Transverse colon (tissue), 4 donors: Measurements from ENCODE around the gene RPS6KC1. TPM values are rescaled to one million over a fixed set of nuclear protein-coding genes. Genes with fewer than 3 reads are reported as not detected.

Experiments used
- DNase-seq: peaks from one replicate; pipeline ENCODE4 v3.0.0-alpha.2; 2019
- H3K27ac ChIP-seq, 4 donors: fragments of 200-600 bp; sonication (generic); 2 replicates each; pipeline ENCODE4 v1.5.1; 2016 to 2018; ENCODE audit warnings: inconsistent platforms in 4 of 4
- H3K27me3 ChIP-seq: fragments of 200-600 bp; sonication (generic); 2 replicates; pipeline ENCODE4 v1.5.1; 2017; ENCODE audit warnings: inconsistent platforms
- H3K36me3 ChIP-seq, 4 donors: fragments of 200-600 bp; sonication (generic); 2 replicates each; pipeline ENCODE4 v1.5.1; 2017 to 2019; ENCODE audit warnings: inconsistent platforms in 4 of 4
- H3K4me1 ChIP-seq, 4 donors: fragments of 200-600 bp; sonication (generic); 2 replicates each; pipeline ENCODE4 v1.5.1; 2017 to 2020; ENCODE audit warnings: inconsistent platforms in 4 of 4
- H3K4me3 ChIP-seq, 4 donors: fragments of 200-600 bp; sonication (generic); 1 replicate in 1 of 4; 2 replicates in 3 of 4; pipeline versions ENCODE4 v1.5.1 to v1.6.1; 2017 to 2019; ENCODE audit warnings: inconsistent platforms in 4 of 4
- H3K9me3 ChIP-seq, 2 donors: fragments of 200-600 bp; sonication (generic); 2 replicates each; pipeline ENCODE4 v1.5.1; 2017 to 2019; ENCODE audit warnings: inconsistent platforms in 2 of 2
- EP300 ChIP-seq: sonication (generic); formaldehyde crosslinking; IDR thresholded peaks from one replicate; pipeline ENCODE4 v1.6.1; 2017; ENCODE audit warnings: antibody characterized with exemption, low read depth
- POLR2A ChIP-seq: fragments of 450-650 bp; IDR thresholded peaks from one replicate; pipeline ENCODE4 v1.6.1; 2016; ENCODE audit warnings: antibody characterized with exemption, mild to moderate bottlenecking, moderate library complexity
- POLR2AphosphoS5 ChIP-seq, 3 donors: sonication (generic); formaldehyde crosslinking; IDR thresholded peaks; one replicate each; pipeline ENCODE4 v1.6.1; 2016; ENCODE audit warnings: antibody characterized with exemption in 3 of 3
- WGBS, 2 donors: methylation state at CpG; one replicate each; pipeline ENCODE4 v1.1.5; 2018; ENCODE audit warnings: low coverage in 1 of 2; 5-methylcytosine and 5-hydroxymethylcytosine counted together
- in situ Hi-C, 4 donors: fragments of 200-750 bp; cut with MboI; loops; one replicate each; pipeline versions ENCODE4 v1.15.0 to v1.15.1; 2017; ENCODE audit warnings: low sequenced_read_pairs in 3 of 4, low pct_ligation_motif_present in 1 of 4, low pct_unique_long_range_greater_than_20kb in 1 of 4
- intact Hi-C: fragments of 100-400 bp; cut with DNase I; formaldehyde crosslinking; loops from one replicate; pipeline ENCODE4 v1.15.1; 2023; ENCODE audit warnings: low total_unique reads
- total RNA-seq, 4 donors: library from RNA; depleted of rRNA; stranded (reverse); fragments of >200 nt; gene quantifications; one replicate each; pipeline ENCODE4 v1.1.0, GENCODE V29; 2016
- TF ChIP-seq, protein P1 (sequence below), 5 experiments: fragments of 200-600 bp in 3 of 5; fragments of 450-650 bp in 2 of 5; sonication (generic) in 3 of 5; IDR thresholded peaks; 1 replicate in 2 of 5; 2 replicates in 3 of 5; pipeline ENCODE4 v1.5.1; 2016 to 2017; ENCODE audit warnings: antibody characterized with exemption in 5 of 5, inconsistent platforms in 3 of 5, mild to moderate bottlenecking in 2 of 5, moderate library complexity in 1 of 5

RPS6KC1 gene
- total RNA-seq, 4 donors from 2014 or later: 11.5 to 20.3 (median 14.0) TPM

DNA sequence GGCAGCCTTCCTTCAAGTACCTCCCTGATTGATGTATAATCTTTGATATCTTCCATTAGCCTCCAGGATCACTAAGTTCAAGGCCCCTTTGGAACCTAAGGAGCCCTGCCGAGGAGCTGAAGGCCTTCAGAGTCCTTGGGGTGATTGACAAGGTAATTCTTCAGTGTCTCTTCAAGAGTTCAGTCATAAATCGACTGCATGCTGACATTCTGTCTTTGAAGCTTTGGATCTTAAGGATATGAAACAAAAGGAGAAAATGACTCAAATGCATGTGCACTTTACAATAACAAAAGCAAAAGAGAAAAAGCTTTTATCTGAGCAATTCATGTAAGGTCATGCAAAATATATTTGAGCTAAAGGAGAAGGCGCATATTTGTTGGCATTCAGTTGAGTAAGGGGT lies 125.3 kb downstream of the RPS6KC1 start:
- DNase-seq: no peak
- no peak for TF ChIP-seq POLR2AphosphoS5 (IDR thresholded peaks at IDR 0.05)
- no peak for TF ChIP-seq EP300
- no peak for TF ChIP-seq POLR2A
- TF ChIP-seq, protein P1, sequence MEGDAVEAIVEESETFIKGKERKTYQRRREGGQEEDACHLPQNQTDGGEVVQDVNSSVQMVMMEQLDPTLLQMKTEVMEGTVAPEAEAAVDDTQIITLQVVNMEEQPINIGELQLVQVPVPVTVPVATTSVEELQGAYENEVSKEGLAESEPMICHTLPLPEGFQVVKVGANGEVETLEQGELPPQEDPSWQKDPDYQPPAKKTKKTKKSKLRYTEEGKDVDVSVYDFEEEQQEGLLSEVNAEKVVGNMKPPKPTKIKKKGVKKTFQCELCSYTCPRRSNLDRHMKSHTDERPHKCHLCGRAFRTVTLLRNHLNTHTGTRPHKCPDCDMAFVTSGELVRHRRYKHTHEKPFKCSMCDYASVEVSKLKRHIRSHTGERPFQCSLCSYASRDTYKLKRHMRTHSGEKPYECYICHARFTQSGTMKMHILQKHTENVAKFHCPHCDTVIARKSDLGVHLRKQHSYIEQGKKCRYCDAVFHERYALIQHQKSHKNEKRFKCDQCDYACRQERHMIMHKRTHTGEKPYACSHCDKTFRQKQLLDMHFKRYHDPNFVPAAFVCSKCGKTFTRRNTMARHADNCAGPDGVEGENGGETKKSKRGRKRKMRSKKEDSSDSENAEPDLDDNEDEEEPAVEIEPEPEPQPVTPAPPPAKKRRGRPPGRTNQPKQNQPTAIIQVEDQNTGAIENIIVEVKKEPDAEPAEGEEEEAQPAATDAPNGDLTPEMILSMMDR (IDR thresholded peaks at IDR 0.05): no peak
- Histone ChIP-seq H3K4me3 (no peak overlapping the region), H3K27me3 (no peaks in the 10 kb centered on the region), H3K4me1 (peaks cover 0 to 3% (median 0%) of the 10 kb centered on the region in 4 donors), H3K27ac (no peak overlapping the region), H3K9me3 (no peaks in the 10 kb centered on the region), H3K36me3 (peaks cover 0 to 5% (median 0%) of the 10 kb centered on the region in 4 donors)
- intact Hi-C loops: no loop called here
- 85 to 100% methylated on average over 1 to 3 of the region's 3 CpGs for WGBS, 2 donors
- in situ Hi-C loops: no loop called here

DNA sequence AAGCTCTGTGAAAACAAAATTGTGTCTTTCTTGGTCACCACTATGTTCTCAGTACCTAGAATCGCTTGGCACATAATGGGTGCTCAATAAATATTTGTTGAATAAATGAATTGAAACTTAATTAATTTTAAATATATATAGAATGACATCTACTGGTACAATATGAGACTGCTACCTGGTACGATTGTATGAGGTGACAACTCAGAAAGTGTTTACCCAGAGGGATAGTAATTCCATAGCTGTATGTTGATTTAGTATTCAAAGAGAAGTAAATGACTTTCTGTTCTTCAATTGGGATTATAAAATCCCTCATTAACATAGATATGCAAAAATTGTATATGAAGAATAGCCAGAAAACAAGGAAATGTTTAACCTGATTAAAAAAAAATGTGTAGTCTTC lies 128.7 kb downstream of the RPS6KC1 start:
- no peaks in the 10 kb centered on the region for H3K27me3 ChIP-seq
- intact Hi-C loops (no loop called here), in situ Hi-C loops (no loop called here)
- no peak overlapping the region for H3K4me3 ChIP-seq
- H3K36me3 ChIP-seq: peaks cover 0 to 5% (median 0%) of the 10 kb centered on the region in 4 donors
- no peak for DNase-seq
- WGBS, 2 donors: 65 to 86% methylated on average over 2 of the region's 2 CpGs
- H3K4me1 ChIP-seq: peaks cover 0 to 3% (median 0%) of the 10 kb centered on the region in 4 donors
- H3K9me3 ChIP-seq: peaks cover 0 to under 1% of the 10 kb centered on the region in 2 donors
- TF ChIP-seq POLR2A: no peak
- TF ChIP-seq, protein P1 (IDR thresholded peaks at IDR 0.05): no peak
- no peak for TF ChIP-seq POLR2AphosphoS5 (IDR thresholded peaks at IDR 0.05)
- no peak for TF ChIP-seq EP300
- no peak overlapping the region for H3K27ac ChIP-seq

DNA sequence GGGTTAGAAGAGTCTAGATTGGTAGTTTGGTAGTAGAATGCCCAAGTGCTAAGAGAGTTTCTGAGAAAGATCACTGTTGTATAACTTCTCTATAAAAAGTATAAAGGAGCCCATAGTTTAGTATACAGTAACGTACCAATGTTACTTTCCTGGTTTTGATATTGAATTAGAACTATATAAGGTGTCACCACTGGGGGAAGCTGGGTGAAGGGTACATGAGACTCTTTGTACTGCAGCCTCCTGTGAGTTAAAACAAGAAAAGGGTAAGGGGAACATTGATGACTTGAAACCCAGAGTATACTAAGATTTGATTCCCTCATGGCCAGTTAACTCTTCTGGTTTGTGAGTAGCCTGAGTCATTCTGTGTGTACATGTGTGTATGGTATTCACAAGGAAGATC lies 129.8 kb downstream of the RPS6KC1 start:
- H3K9me3 ChIP-seq: peaks cover 4 to 11% of the 10 kb centered on the region in 2 donors
- in situ Hi-C loops: no loop called here
- H3K4me1 ChIP-seq: peaks cover 0 to 3% (median 0%) of the 10 kb centered on the region in 4 donors
- no peak overlapping the region for H3K4me3 ChIP-seq
- TF ChIP-seq EP300: no peak
- no peak for TF ChIP-seq POLR2A
- TF ChIP-seq, protein P1 (IDR thresholded peaks at IDR 0.05): no peak
- no peak for TF ChIP-seq POLR2AphosphoS5 (IDR thresholded peaks at IDR 0.05)
- H3K27ac ChIP-seq: no peak overlapping the region
- peaks cover 0 to 5% (median under 1%) of the 10 kb centered on the region in 4 donors for H3K36me3 ChIP-seq
- H3K27me3 ChIP-seq: no peaks in the 10 kb centered on the region
- 89 to 100% methylated on average over 1 of the region's 1 CpG for WGBS, 2 donors
- DNase-seq: no peak
- intact Hi-C loops: no loop called here

DNA sequence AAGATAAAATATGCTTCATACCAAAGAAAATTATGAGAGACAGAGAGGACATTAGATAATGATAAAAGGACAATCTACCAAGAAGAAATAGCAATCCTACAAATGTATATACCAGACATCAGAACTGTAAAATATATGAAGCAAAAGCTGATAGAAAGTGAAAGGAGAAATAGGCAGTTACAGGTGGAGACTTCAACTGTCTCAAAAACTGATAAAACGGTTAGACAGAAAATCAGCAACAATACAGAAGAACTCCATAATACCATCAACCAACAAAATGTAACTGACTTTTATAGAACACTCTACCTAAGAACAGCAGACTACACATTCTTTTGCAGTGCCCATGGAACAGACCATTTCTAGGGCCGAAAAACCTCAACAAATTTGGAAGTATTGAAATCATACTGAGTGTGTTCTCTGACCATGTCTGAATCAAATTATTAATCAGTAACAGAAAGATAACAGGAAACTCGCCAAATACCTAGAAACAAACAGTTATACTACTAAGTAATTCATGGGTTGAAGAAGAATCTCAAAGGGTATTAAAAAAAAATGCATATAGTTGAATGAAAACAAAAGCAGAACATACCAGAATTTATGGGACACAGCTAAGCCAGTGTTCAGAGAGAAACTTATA lies 132.1 kb downstream of the RPS6KC1 start:
- peaks cover 0 to 8% (median under 1%) of the 10 kb centered on the region in 4 donors for H3K36me3 ChIP-seq

More for the DNA sequence above, 132.1 kb downstream of the RPS6KC1 start:
- intact Hi-C loops (no loop called here), in situ Hi-C loops (no loop called here)
- Histone ChIP-seq H3K4me3 (no peak overlapping the region), H3K27me3 (no peaks in the 10 kb centered on the region), H3K4me1 (peaks cover 0 to 3% (median 0%) of the 10 kb centered on the region in 4 donors), H3K9me3 (peaks cover 14 to 27% of the 10 kb centered on the region in 2 donors), H3K27ac (no peak overlapping the region)
- no peak for DNase-seq
- TF ChIP-seq POLR2AphosphoS5 (IDR thresholded peaks at IDR 0.05) (no peak), EP300 (no peak), POLR2A (no peak)
- TF ChIP-seq, protein P1 (IDR thresholded peaks at IDR 0.05): no peak
- WGBS, 2 donors: 86 to 87% methylated on average over 3 of the region's 3 CpGs
